IMR-90 (cell line): Measurements from ENCODE around the gene HFE.

Source experiments
- CHD1 ChIP-seq: IDR thresholded peaks from 2 replicates; pipeline ENCODE4 v1.6.1; 2012; ENCODE audit warnings: low read depth, low read length, improper control_type of control experiment
- CTCF ChIP-seq: conservative IDR thresholded peaks from 2 replicates; pipeline ENCODE4 v1.5.1; 2012; ENCODE audit warnings: mild to moderate bottlenecking, low read depth, low read length, improper control_type of control experiment
- FOS ChIP-seq: fragments of 150-350 bp; IDR thresholded peaks from 2 replicates; pipeline ENCODE4 v1.6.1; 2016; ENCODE audit warnings: low read depth, low read length
- MXI1 ChIP-seq: IDR thresholded peaks from 2 replicates; pipeline ENCODE4 v1.6.1; 2012; ENCODE audit warnings: low read depth, mild to moderate bottlenecking, low read length, moderate library complexity, borderline replicate concordance
- POLR2A ChIP-seq: IDR thresholded peaks from 2 replicates; pipeline ENCODE4 v1.6.1; 2012; ENCODE audit warnings: mild to moderate bottlenecking, low read depth, low read length
- RFX5 ChIP-seq: IDR thresholded peaks from 2 replicates; pipeline ENCODE4 v1.8.0; 2012; ENCODE audit warnings: low read depth, mild to moderate bottlenecking, low read length, moderate library complexity

DNA sequence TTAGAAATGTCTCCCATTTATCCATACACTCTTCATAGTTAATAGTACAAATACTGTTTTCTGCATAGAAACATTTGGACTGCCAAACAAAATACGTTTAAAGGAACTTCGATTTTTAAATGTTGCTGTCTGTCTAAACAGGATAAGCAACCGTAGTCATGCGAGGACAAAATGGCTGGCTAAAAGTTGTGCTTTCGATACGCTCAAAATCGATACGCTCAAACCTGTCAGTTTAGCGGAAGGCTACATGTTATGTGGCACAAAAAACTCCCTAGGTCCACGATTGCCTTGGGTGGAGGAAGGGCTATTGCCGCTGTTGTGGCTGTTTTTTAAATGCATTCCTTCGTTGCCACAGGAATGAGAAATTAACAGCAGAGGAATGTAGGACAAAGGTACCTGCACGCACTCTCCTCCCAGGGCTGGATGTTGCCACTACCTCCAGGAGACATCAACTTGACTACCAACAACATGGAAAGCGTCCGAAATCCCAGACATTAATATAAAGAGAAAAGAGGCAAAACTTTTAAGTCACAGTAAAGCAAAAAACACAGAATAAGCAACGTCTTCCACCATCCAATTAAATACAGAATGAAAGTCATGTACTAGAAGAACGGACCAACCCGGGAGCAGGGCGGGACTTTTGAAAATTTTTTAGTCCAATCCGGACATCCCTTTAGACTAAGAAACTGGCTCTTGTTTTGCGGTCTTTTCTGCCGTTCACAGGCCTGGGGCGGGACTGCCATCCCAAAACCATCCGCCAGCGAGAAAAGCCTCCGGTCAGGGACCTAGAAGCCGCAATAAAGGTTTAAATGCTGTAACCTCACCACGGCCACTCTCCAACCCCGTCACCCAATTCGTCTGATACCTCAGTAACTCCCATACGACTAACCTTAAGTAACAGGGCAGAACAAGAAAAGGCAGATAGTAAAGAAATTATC is 32.2 kb upstream of the HFE start:
- TF ChIP-seq CTCF (peak; percentile 28; the same call in 1 of the 2 replicates), FOS (peak; percentile 21), POLR2A (peak; percentile 92), RFX5 (no peak), MXI1 (peak; percentile 52; the same call in 1 of the 2 replicates), CHD1 (peak; percentile 50; the same call in 1 of the 2 replicates)
